GM06990 (cell line): Measurements from ENCODE around the gene SPATA31D1.
"Not testable (repeated sequence)": the region's sequence is repeated elsewhere in the genome, so short reads cannot be mapped to it uniquely, and the experiment has no call there.

Experiments used
- DNase-seq: peaks from one replicate; pipeline ENCODE4 v3.0.0-alpha.2; 2011; ENCODE audit not compliant: insufficient read length; ENCODE audit errors: extremely low read depth
- H3K27me3 ChIP-seq: replicated peaks from 2 replicates; pipeline ENCODE4 v1.6.0; 2011; ENCODE audit warnings: low read length; ENCODE audit not compliant: control insufficient read depth, insufficient read depth
- H3K36me3 ChIP-seq: 2 replicates; pipeline ENCODE4 v1.5.1; 2011; ENCODE audit warnings: low read length; ENCODE audit not compliant: control insufficient read depth, insufficient read depth
- H3K4me3 ChIP-seq: replicated peaks from 2 replicates; pipeline ENCODE4 v1.5.1; 2011; ENCODE audit warnings: low read depth, mild to moderate bottlenecking, control low read depth, low read length
- CTCF ChIP-seq: IDR thresholded peaks from 2 replicates; pipeline ENCODE4 v1.5.1; 2011; ENCODE audit warnings: low read length, control low read depth, mild to moderate bottlenecking, inconsistent platforms; ENCODE audit not compliant: insufficient read depth, poor library complexity, severe bottlenecking

SPATA31D1 gene

GRCh38 chr9:81988472-81988871 is at the start of gene SPATA31D1:
Gene SPATA31D1 (plus strand): TSS chr9:81988772. CDS start chr9:81988819, 47 bp downstream.
- H3K36me3 ChIP-seq, DNase-seq, H3K27me3 ChIP-seq, H3K4me3 ChIP-seq: not testable (repeated sequence)

GRCh38 chr9:81943393-81943792 is 45.2 kb upstream of the SPATA31D1 start, which contains the start of gene SPATA31D3:
Gene SPATA31D3 (plus strand): TSS chr9:81943500. CDS start chr9:81943586, 86 bp downstream.
- H3K4me3 ChIP-seq, H3K36me3 ChIP-seq, H3K27me3 ChIP-seq, DNase-seq: not testable (repeated sequence)

- DNase-seq, H3K27me3 ChIP-seq, H3K4me3 ChIP-seq, H3K36me3 ChIP-seq: not testable (repeated sequence)
Measured at GRCh38 chr9:81948650-81949049, 39.9 kb upstream of the SPATA31D1 start.

GRCh38 chr9:81953096-81953495 is 35.5 kb upstream of the SPATA31D1 start:
- TF ChIP-seq CTCF: no peak
- Histone ChIP-seq H3K27me3 (no peaks in the 10 kb centered on the region), H3K4me3 (no peak overlapping the region), H3K36me3 (no peaks in the 10 kb centered on the region)
- no peak for DNase-seq

- H3K36me3 ChIP-seq: no peaks in the 10 kb centered on the region
- no peak for TF ChIP-seq CTCF
Measured at GRCh38 chr9:81955625-81956024, 32.9 kb upstream of the SPATA31D1 start.

GRCh38 chr9:81964218-81965171 is 24.1 kb upstream of the SPATA31D1 start:
- TF ChIP-seq CTCF: no peak
- Histone ChIP-seq H3K36me3 (no peaks in the 10 kb centered on the region), H3K27me3 (no peaks in the 10 kb centered on the region), H3K4me3 (no peak overlapping the region)
- no peak for DNase-seq

More at GRCh38 chr9:81955625-81956024, 32.9 kb upstream of the SPATA31D1 start:
- H3K4me3 ChIP-seq: no peak overlapping the region
- no peaks in the 10 kb centered on the region for H3K27me3 ChIP-seq
- no peak for DNase-seq

GRCh38 chr9:81968026-81968425 is 20.5 kb upstream of the SPATA31D1 start:
- Histone ChIP-seq H3K36me3 (no peaks in the 10 kb centered on the region), H3K27me3 (no peaks in the 10 kb centered on the region)

More at GRCh38 chr9:81968026-81968425, 20.5 kb upstream of the SPATA31D1 start:
- DNase-seq: no peak
- TF ChIP-seq CTCF: no peak
- no peak overlapping the region for H3K4me3 ChIP-seq
